HCT116 (cell line): Measurements from ENCODE around the gene EYA3. TPM values are rescaled to one million over a fixed set of nuclear protein-coding genes. Genes with fewer than 3 reads are reported as not detected.

Experiments used
- ATAC-seq: fragments of 200-7000 bp; cut with Tn5 transposase; 2 replicates; pipeline ENCODE4 v1.9.1; 2020; ENCODE audit warnings: mild to moderate bottlenecking, moderate library complexity
- BruUV-seq: library from RNA; stranded (reverse); fragments of 400-500 nt; replicated peaks from 2 replicates; lab custom pipeline; 2021; lab: Mats Ljungman, UMichigan
- CTCF ChIA-PET: fragments of 300-600 bp; sonication (Branson Sonifier 250); formaldehyde crosslinking; loops from one replicate; lab custom pipeline; 2021; ENCODE audit warnings: antibody characterized with exemption; lab: Charles Lee
- POLR2A ChIA-PET: fragments of 300-600, 350-600 bp; sonication (Branson Sonifier 250); formaldehyde crosslinking; loops from one replicate; lab custom pipeline; 2021; ENCODE audit warnings: antibody characterized with exemption; lab: Charles Lee
- RAD21 ChIA-PET, 2 experiments: fragments of 300-600 bp; sonication (Branson Sonifier 250); formaldehyde crosslinking; loops; one replicate each; lab custom pipeline; 2023; ENCODE audit warnings: low total read pairs in 2 of 2; ENCODE audit not compliant: uncharacterized antibody in 2 of 2, unreplicated experiment in 2 of 2, low non-redundant PET in 1 of 2; lab: Charles Lee
- DNase-seq: peaks from one replicate; pipeline ENCODE4 v3.0.0-alpha.2; 2010; ENCODE audit warnings: low read depth, low spot score
- H2AFZ ChIP-seq: fragments of 200-600 bp; shearing (Covaris generic), sonication (generic); 2 replicates; pipeline ENCODE4 v1.6.1; 2017; ENCODE audit warnings: low read depth, mixed run types, mixed read lengths, antibody characterized with exemption, low read length; ENCODE audit not compliant: poor library complexity, severe bottlenecking
- H3K27ac ChIP-seq: 2 replicates; pipeline ENCODE4 v1.5.1; 2012; ENCODE audit warnings: low read depth, low read length
- H3K27me3 ChIP-seq: fragments of 200-600 bp; sonication (generic); 2 replicates; pipeline ENCODE4 v1.6.1; 2016; ENCODE audit warnings: mixed run types, low read length, mixed read lengths; ENCODE audit not compliant: insufficient read depth
- H3K36me3 ChIP-seq, 2 experiments: fragments of 200-500 bp in 1 of 2; fragments of 200-600 bp in 1 of 2; sonication (Bioruptor generic) in 1 of 2; sonication (generic) in 1 of 2; 2 replicates each; pipeline versions ENCODE4 v1.5.1 to v1.6.1; 2014 to 2016; ENCODE audit warnings: low read length in 2 of 2, inconsistent platforms in 1 of 2, mixed read lengths in 1 of 2, mixed run types in 1 of 2; ENCODE audit not compliant: insufficient read depth in 2 of 2, control insufficient read depth in 1 of 2
- H3K4me1 ChIP-seq, 2 experiments: fragments of 200-600 bp in 1 of 2; sonication (generic) in 1 of 2; 2 replicates each; pipeline versions ENCODE4 v1.5.1 to v1.6.1; 2012 to 2017; ENCODE audit warnings: low read length in 2 of 2, inconsistent platforms in 1 of 2, mild to moderate bottlenecking in 1 of 2, mixed read lengths in 1 of 2, mixed run types in 1 of 2, moderate library complexity in 1 of 2; ENCODE audit not compliant: insufficient read depth in 2 of 2, control insufficient read depth in 1 of 2
- H3K4me2 ChIP-seq: fragments of 200-600 bp; sonication (generic); 2 replicates; pipeline ENCODE4 v1.6.1; 2017; ENCODE audit warnings: mixed run types, low read length, mixed read lengths
- H3K4me3 ChIP-seq, 2 experiments: fragments of 200-600 bp in 1 of 2; sonication (generic) in 1 of 2; replicated peaks in 1 of 2; 2 replicates each; pipeline ENCODE4 v1.5.1; 2011 to 2016; ENCODE audit warnings: low read length in 2 of 2, control low read depth in 1 of 2, low read depth in 1 of 2, mild to moderate bottlenecking in 1 of 2, mixed read lengths in 1 of 2, mixed run types in 1 of 2
- H3K79me2 ChIP-seq: fragments of 200-600 bp; sonication (generic); 2 replicates; pipeline ENCODE4 v1.6.1; 2017; ENCODE audit warnings: mild to moderate bottlenecking, mixed run types, low read length, moderate library complexity, mixed read lengths; ENCODE audit not compliant: insufficient read depth
- H3K9ac ChIP-seq: fragments of 200-600 bp; sonication (generic); 2 replicates; pipeline ENCODE4 v1.6.1; 2016; ENCODE audit warnings: low read length, mixed read lengths
- H3K9me2 ChIP-seq: fragments of 200-600 bp; sonication (generic), shearing (Covaris generic); 2 replicates; pipeline ENCODE4 v1.6.1; 2017; ENCODE audit warnings: mixed run types, mild to moderate bottlenecking, moderate library complexity; ENCODE audit not compliant: insufficient read depth
- H3K9me3 ChIP-seq, 2 experiments: fragments of 200-500 bp in 1 of 2; fragments of 200-600 bp in 1 of 2; sonication (Bioruptor generic) in 1 of 2; sonication (generic) in 1 of 2; 2 replicates each; pipeline ENCODE4 v1.6.1; 2014 to 2017; ENCODE audit warnings: low read length in 2 of 2, mixed read lengths in 2 of 2, inconsistent platforms in 1 of 2, low read depth in 1 of 2, mild to moderate bottlenecking in 1 of 2, mixed run types in 1 of 2, moderate library complexity in 1 of 2; ENCODE audit not compliant: control insufficient read depth in 1 of 2, insufficient read depth in 1 of 2
- H4K20me1 ChIP-seq: fragments of 200-600 bp; sonication (generic), shearing (Covaris generic); 2 replicates; pipeline ENCODE4 v1.6.1; 2017; ENCODE audit warnings: mixed run types, mild to moderate bottlenecking, moderate library complexity; ENCODE audit not compliant: insufficient read depth
- CEBPB ChIP-seq: IDR thresholded peaks from 2 replicates; pipeline ENCODE4 v1.6.1; 2012; ENCODE audit warnings: low read depth
- EGR1 ChIP-seq: IDR thresholded peaks from 2 replicates; pipeline ENCODE4 v1.6.1; 2012; ENCODE audit warnings: low read depth
- ELF1 ChIP-seq: IDR thresholded peaks from 2 replicates; pipeline ENCODE4 v1.6.1; 2012; ENCODE audit warnings: low read depth, borderline replicate concordance
- EZH2 ChIP-seq: fragments of 200-600 bp; sonication (generic); IDR thresholded peaks from 2 replicates; pipeline ENCODE4 v1.6.1; 2017; ENCODE audit warnings: antibody characterized with exemption, mixed run types
- EZH2phosphoT487 ChIP-seq: fragments of 200-600 bp; IDR thresholded peaks from 2 replicates; pipeline ENCODE4 v1.6.1; 2018; ENCODE audit warnings: antibody characterized with exemption, borderline replicate concordance
- JUND ChIP-seq: IDR thresholded peaks from 2 replicates; pipeline ENCODE4 v1.6.1; 2012
- POLR2A ChIP-seq: IDR thresholded peaks from 2 replicates; pipeline ENCODE4 v1.7.0; 2011; ENCODE audit warnings: borderline replicate concordance; ENCODE audit not compliant: insufficient read depth, insufficient read length; ENCODE audit errors: extremely low read depth
- RAD21 ChIP-seq: IDR thresholded peaks from 2 replicates; pipeline ENCODE4 v1.6.1; 2012; ENCODE audit warnings: low read depth, mild to moderate bottlenecking
- YY1 ChIP-seq: IDR thresholded peaks from 2 replicates; pipeline ENCODE4 v1.6.1; 2011; ENCODE audit warnings: low read length, low read depth, moderate library complexity, mild to moderate bottlenecking; ENCODE audit not compliant: insufficient replicate concordance; ENCODE audit errors: extremely low read depth
- ZFX ChIP-seq: fragments of 450-650 bp; IDR thresholded peaks from 2 replicates; pipeline ENCODE4 v1.6.1; 2017
- ZNF274 ChIP-seq: fragments of 200-500 bp; sonication (Bioruptor generic); IDR thresholded peaks from 2 replicates; pipeline ENCODE4 v1.6.1; 2014; ENCODE audit warnings: mild to moderate bottlenecking, low read depth, low read length, inconsistent platforms
- intact Hi-C: fragments of 100-400 bp; cut with micrococcal nuclease; formaldehyde crosslinking; loops from 2 replicates; pipeline ENCODE4 v1.10.0; 2022
- total RNA-seq: library from RNA; stranded (reverse); gene quantifications from one replicate; pipeline ENCODE4 v1.2.1, GENCODE V29; 2021; ENCODE audit not compliant: unreplicated experiment
- TF ChIP-seq, protein P1 (sequence below), 3 experiments: fragments of 200-600 bp in 1 of 3; sonication (generic) in 1 of 3; IDR thresholded peaks in 2 of 3; conservative IDR thresholded peaks in 1 of 3; 2 replicates each; pipeline ENCODE4 v1.5.1; 2012 to 2017; ENCODE audit warnings: low read depth in 2 of 3, low read length in 2 of 3, antibody characterized with exemption in 1 of 3, borderline replicate concordance in 1 of 3, control low read depth in 1 of 3, mild to moderate bottlenecking in 1 of 3, mixed read lengths in 1 of 3, mixed run types in 1 of 3, moderate library complexity in 1 of 3; ENCODE audit not compliant: insufficient read depth in 1 of 3
- TF ChIP-seq, protein P2 (sequence below): IDR thresholded peaks from 2 replicates; pipeline ENCODE4 v1.6.1; 2011; ENCODE audit warnings: mild to moderate bottlenecking, low read length, moderate library complexity; ENCODE audit not compliant: insufficient replicate concordance; ENCODE audit errors: extremely low read depth
- TF ChIP-seq, protein P3 (sequence below): IDR thresholded peaks from 2 replicates; pipeline ENCODE4 v1.6.1; 2012
- TF ChIP-seq, protein P4 (sequence below): IDR thresholded peaks from 2 replicates; pipeline ENCODE4 v1.6.1; 2012

The EYA3 gene
- total RNA-seq, 1 experiment from 2014 or later: 25.9 TPM

DNA sequence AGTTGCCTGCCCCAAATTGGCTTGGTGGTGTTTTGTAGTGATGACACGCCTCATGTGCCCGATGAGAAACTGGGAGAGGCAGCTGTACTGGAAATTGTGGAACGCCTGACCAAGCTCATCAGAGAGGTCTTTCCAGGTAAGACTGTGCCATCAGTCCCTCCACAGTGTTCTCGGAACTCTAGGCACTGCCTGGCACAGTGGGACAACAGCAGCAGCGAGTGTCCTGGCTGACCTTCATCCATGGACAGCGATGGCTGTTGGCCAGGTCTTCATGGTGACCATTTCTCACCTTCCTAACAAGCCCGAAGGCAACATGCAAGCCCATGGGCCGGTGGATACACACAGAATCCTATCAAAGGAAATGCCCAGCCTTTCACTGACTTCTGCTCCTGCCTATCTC, 139.4 kb downstream of the EYA3 start:
- no peak overlapping the region for H3K4me3 ChIP-seq
- no peaks in the 10 kb centered on the region for H3K27me3 ChIP-seq
- no peaks in the 10 kb centered on the region; a peak in 1 of 4 replicates for H3K36me3 ChIP-seq
- POLR2A ChIA-PET: no interaction called here
- no peak overlapping the region for H3K27ac ChIP-seq
- CTCF ChIA-PET: no interaction called here
- H2AFZ ChIP-seq: no peak overlapping the region
- intact Hi-C loops: no loop called here
- no peak overlapping the region for H3K9ac ChIP-seq
- H3K4me1 ChIP-seq: no peaks in the 10 kb centered on the region
- TF ChIP-seq ELF1: no peak
- TF ChIP-seq, protein P1, sequence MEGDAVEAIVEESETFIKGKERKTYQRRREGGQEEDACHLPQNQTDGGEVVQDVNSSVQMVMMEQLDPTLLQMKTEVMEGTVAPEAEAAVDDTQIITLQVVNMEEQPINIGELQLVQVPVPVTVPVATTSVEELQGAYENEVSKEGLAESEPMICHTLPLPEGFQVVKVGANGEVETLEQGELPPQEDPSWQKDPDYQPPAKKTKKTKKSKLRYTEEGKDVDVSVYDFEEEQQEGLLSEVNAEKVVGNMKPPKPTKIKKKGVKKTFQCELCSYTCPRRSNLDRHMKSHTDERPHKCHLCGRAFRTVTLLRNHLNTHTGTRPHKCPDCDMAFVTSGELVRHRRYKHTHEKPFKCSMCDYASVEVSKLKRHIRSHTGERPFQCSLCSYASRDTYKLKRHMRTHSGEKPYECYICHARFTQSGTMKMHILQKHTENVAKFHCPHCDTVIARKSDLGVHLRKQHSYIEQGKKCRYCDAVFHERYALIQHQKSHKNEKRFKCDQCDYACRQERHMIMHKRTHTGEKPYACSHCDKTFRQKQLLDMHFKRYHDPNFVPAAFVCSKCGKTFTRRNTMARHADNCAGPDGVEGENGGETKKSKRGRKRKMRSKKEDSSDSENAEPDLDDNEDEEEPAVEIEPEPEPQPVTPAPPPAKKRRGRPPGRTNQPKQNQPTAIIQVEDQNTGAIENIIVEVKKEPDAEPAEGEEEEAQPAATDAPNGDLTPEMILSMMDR (IDR thresholded peaks at IDR 0.05 in 2 of 3, conservative IDR thresholded peaks at IDR 0.05 in 1 of 3; ENCODE audit: borderline replicate concordance in 1 of 3, insufficient read depth in 1 of 3, low read depth in 2 of 3, low read length in 2 of 3): no peak
- TF ChIP-seq EZH2: no peak
- TF ChIP-seq, all 23 proteins: peak for 0
- BruUV-seq: no TSS peak
- Histone ChIP-seq H3K9me3 (no peaks in the 10 kb centered on the region), H3K79me2 (no peaks in the 10 kb centered on the region), H3K4me2 (no peak overlapping the region), H4K20me1 (no peaks in the 10 kb centered on the region), H3K9me2 (no peaks in the 10 kb centered on the region)
- RAD21 ChIA-PET: no interaction called here
- ATAC-seq (no peak), DNase-seq (no peak)

DNA sequence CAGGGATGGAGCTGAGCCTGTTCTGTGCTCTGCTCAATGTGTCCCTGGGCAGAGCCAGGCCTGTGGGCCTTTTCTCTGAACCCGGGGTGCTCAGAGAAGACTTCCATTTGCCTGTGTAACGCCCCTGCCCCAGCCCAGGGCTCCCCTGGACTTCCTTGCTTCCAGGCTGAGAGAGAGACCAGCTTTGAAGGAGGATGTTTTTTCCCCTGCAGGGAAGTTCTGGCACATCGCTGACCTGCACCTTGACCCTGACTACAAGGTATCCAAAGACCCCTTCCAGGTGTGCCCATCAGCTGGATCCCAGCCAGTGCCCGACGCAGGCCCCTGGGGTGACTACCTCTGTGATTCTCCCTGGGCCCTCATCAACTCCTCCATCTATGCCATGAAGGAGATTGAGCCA, 143.4 kb downstream of the EYA3 start:
- DNase-seq: no peak
- no TSS peak for BruUV-seq
- Histone ChIP-seq H3K4me3 (no peak overlapping the region), H3K27ac (no peak overlapping the region), H3K4me1 (peaks cover 0 to 4% of the 10 kb centered on the region in 2 experiments; a peak in 1 of 4 replicates), H3K9ac (no peak overlapping the region), H3K79me2 (no peaks in the 10 kb centered on the region), H4K20me1 (no peaks in the 10 kb centered on the region), H3K27me3 (no peaks in the 10 kb centered on the region), H2AFZ (no peak overlapping the region), H3K4me2 (no peak overlapping the region), H3K9me3 (no peaks in the 10 kb centered on the region), H3K36me3 (no peaks in the 10 kb centered on the region; a peak in 1 of 4 replicates), H3K9me2 (no peaks in the 10 kb centered on the region)
- RAD21 ChIA-PET: no interaction called here
- intact Hi-C loops: no loop called here
- no peak for ATAC-seq
- POLR2A ChIA-PET: no interaction called here
- CTCF ChIA-PET: no interaction called here
- TF ChIP-seq POLR2A (no peak), ZFX (no peak), JUND (no peak), ZNF274 (no peak), RAD21 (no peak), ELF1 (no peak), CEBPB (no peak), EZH2phosphoT487 (no peak), EZH2 (no peak), YY1 (no peak), EGR1 (no peak)
- TF ChIP-seq, protein P2, sequence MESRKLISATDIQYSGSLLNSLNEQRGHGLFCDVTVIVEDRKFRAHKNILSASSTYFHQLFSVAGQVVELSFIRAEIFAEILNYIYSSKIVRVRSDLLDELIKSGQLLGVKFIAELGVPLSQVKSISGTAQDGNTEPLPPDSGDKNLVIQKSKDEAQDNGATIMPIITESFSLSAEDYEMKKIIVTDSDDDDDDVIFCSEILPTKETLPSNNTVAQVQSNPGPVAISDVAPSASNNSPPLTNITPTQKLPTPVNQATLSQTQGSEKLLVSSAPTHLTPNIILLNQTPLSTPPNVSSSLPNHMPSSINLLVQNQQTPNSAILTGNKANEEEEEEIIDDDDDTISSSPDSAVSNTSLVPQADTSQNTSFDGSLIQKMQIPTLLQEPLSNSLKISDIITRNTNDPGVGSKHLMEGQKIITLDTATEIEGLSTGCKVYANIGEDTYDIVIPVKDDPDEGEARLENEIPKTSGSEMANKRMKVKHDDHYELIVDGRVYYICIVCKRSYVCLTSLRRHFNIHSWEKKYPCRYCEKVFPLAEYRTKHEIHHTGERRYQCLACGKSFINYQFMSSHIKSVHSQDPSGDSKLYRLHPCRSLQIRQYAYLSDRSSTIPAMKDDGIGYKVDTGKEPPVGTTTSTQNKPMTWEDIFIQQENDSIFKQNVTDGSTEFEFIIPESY: no peak
- TF ChIP-seq, protein P3, sequence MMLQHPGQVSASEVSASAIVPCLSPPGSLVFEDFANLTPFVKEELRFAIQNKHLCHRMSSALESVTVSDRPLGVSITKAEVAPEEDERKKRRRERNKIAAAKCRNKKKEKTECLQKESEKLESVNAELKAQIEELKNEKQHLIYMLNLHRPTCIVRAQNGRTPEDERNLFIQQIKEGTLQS: no peak
- TF ChIP-seq, protein P4, sequence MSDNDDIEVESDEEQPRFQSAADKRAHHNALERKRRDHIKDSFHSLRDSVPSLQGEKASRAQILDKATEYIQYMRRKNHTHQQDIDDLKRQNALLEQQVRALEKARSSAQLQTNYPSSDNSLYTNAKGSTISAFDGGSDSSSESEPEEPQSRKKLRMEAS: no peak
